HepG2 (cell line): ENCODE data around the gene EVI5. TPM values are rescaled to one million over a fixed set of nuclear protein-coding genes. Genes with fewer than 3 reads are reported as not detected.

Experiments
- ARID5B ChIP-seq: IDR thresholded peaks from 2 replicates; pipeline ENCODE4 v1.4.0; 2020; ENCODE audit warnings: mild to moderate bottlenecking, missing genetic modification reagents
- CREB3 ChIP-seq: sonication (generic); formaldehyde crosslinking; IDR thresholded peaks from 2 replicates; pipeline ENCODE4 v1.5.0; 2020; ENCODE audit warnings: missing genetic modification reagents
- EED ChIP-seq: sonication (generic); formaldehyde crosslinking; IDR thresholded peaks from 2 replicates; pipeline ENCODE4 v1.5.0; 2020; ENCODE audit warnings: mild to moderate bottlenecking, missing genetic modification reagents
- GMEB1 ChIP-seq: sonication (generic); formaldehyde crosslinking; IDR thresholded peaks from 2 replicates; pipeline ENCODE4 v1.5.1; 2020; ENCODE audit warnings: missing genetic modification reagents, mild to moderate bottlenecking, borderline replicate concordance
- HIVEP1 ChIP-seq: sonication (generic); formaldehyde crosslinking; IDR thresholded peaks from 2 replicates; pipeline ENCODE4 v1.4.0; 2020; ENCODE audit warnings: mild to moderate bottlenecking, missing genetic modification reagents
- HMG20A ChIP-seq: IDR thresholded peaks from 2 replicates; pipeline ENCODE4 v1.6.1; 2016; ENCODE audit warnings: borderline replicate concordance
- HOMEZ ChIP-seq: IDR thresholded peaks from 2 replicates; pipeline ENCODE4 v1.6.1; 2016; ENCODE audit warnings: low read depth
- KDM5A ChIP-seq: fragments of 200-600 bp; sonication (generic); IDR thresholded peaks from 2 replicates; pipeline ENCODE4 v1.7.0; 2018; ENCODE audit warnings: antibody characterized with exemption, mild to moderate bottlenecking, low read length, borderline replicate concordance
- MAZ ChIP-seq, 2 experiments: sonication (generic) in 1 of 2; formaldehyde crosslinking in 1 of 2; IDR thresholded peaks; 2 replicates each; pipeline versions ENCODE4 v1.5.0 to v1.6.1; 2012 to 2020; ENCODE audit warnings: low read depth in 2 of 2, mild to moderate bottlenecking in 2 of 2, borderline replicate concordance in 1 of 2, improper control_type of control experiment in 1 of 2, low read length in 1 of 2, missing genetic modification reagents in 1 of 2, moderate library complexity in 1 of 2
- NR3C1 ChIP-seq: sonication (generic); formaldehyde crosslinking; IDR thresholded peaks from 2 replicates; pipeline ENCODE4 v1.4.0; 2020; ENCODE audit warnings: missing genetic modification reagents
- RBM22 ChIP-seq: fragments of 200-400 bp; formaldehyde crosslinking; optimal IDR thresholded peaks from 2 replicates; pipeline ENCODE3; 2017; ENCODE audit warnings: mild to moderate bottlenecking, low read length, moderate library complexity
- REL ChIP-seq: sonication (generic); formaldehyde crosslinking; conservative IDR thresholded peaks from 2 replicates; pipeline ENCODE4 v1.8.0; 2022; ENCODE audit warnings: mild to moderate bottlenecking, missing genetic modification reagents, moderate library complexity
- TIGD3 ChIP-seq: sonication (generic); formaldehyde crosslinking; IDR thresholded peaks from 2 replicates; pipeline ENCODE4 v1.5.1; 2020; ENCODE audit warnings: mild to moderate bottlenecking, missing genetic modification reagents, borderline replicate concordance
- ZNF276 ChIP-seq: sonication (generic); formaldehyde crosslinking; IDR thresholded peaks from 2 replicates; pipeline ENCODE4 v1.4.0; 2020; ENCODE audit warnings: mild to moderate bottlenecking, low read depth, missing genetic modification reagents
- ZNF33B ChIP-seq: sonication (generic); formaldehyde crosslinking; IDR thresholded peaks from 2 replicates; pipeline ENCODE4 v1.5.1; 2020; ENCODE audit warnings: mild to moderate bottlenecking, missing genetic modification reagents
- ZNF367 ChIP-seq: sonication (generic); formaldehyde crosslinking; IDR thresholded peaks from 2 replicates; pipeline ENCODE4 v1.4.0; 2020; ENCODE audit warnings: missing genetic modification reagents, borderline replicate concordance
- ZNF737 ChIP-seq: sonication (generic); formaldehyde crosslinking; IDR thresholded peaks from 2 replicates; pipeline ENCODE4 v1.5.0; 2020; ENCODE audit warnings: missing genetic modification reagents, mild to moderate bottlenecking, borderline replicate concordance
- ZSCAN20 ChIP-seq: sonication (generic); formaldehyde crosslinking; IDR thresholded peaks from 2 replicates; pipeline ENCODE4 v1.4.0; 2020; ENCODE audit warnings: missing genetic modification reagents, mild to moderate bottlenecking, borderline replicate concordance
- polyA plus RNA-seq, 8 experiments: library from polyadenylated mRNA; depleted of rRNA in 3 of 8; stranded (reverse) in 7 of 8; unstranded in 1 of 8; fragments of >200 nt; fragmentation: Illumina TruSeq in 4 of 8; extraction: Trizol in 4 of 8; gene quantifications; 2 replicates each; pipeline versions ENCODE4 v1.2.1 to v1.2.3, GENCODE V29; 2011 to 2016; ENCODE audit warnings: low read depth in 4 of 8, missing spikeins in 1 of 8, mixed read lengths in 1 of 8; ENCODE audit not compliant: insufficient read depth in 1 of 8
- total RNA-seq, 5 experiments: library from RNA; depleted of rRNA; stranded (reverse); fragments of >200 nt; fragmentation: Illumina TruSeq; extraction: Trizol; gene quantifications; 2 replicates each; pipeline ENCODE4 v1.2.3, GENCODE V29; 2016; ENCODE audit warnings: low read depth in 1 of 5

EVI5 gene
- total and polyA plus RNA-seq, 2 of the 13 experiments (the other 11 are each of a cell fraction or from before 2014, with no cell fraction given), result 4.0 to 12.6 TPM

- TF ChIP-seq TIGD3 (no peak), CREB3 (no peak), HMG20A (CRISPR knock-in tag) (peak; percentile 22; the same call in 1 of the 2 replicates), ZNF737 (CRISPR knock-in tag) (no peak), NR3C1 (CRISPR knock-in tag) (no peak), HIVEP1 (CRISPR knock-in tag) (no peak), ZSCAN20 (no peak), HOMEZ (CRISPR knock-in tag) (peak; percentile 60; the same call in 1 of the 2 replicates), MAZ (IDR thresholded peaks at IDR 0.05; ENCODE audit: borderline replicate concordance, low read depth, low read length) (no peak), MAZ (CRISPR knock-in tag; IDR thresholded peaks at IDR 0.05; ENCODE audit: low read depth) (no peak), ZNF276 (no peak), EED (CRISPR knock-in tag) (no peak), GMEB1 (CRISPR knock-in tag) (no peak), REL (no peak), ZNF33B (CRISPR knock-in tag) (no peak), RBM22 (no peak), ARID5B (peak; percentile 59; the same call in 1 of the 2 replicates), ZNF367 (CRISPR knock-in tag) (no peak), KDM5A (no peak)
Measured at GRCh38 chr1:92709738-92710137, 75.2 kb downstream of the EVI5 start (continued).
